Ishikawa (cell line): ENCODE results near the gene MEGF11.

ENCODE experiments used
- CEBPB ChIP-seq: IDR thresholded peaks from 2 replicates; pipeline ENCODE4 v1.6.1; 2012
- CREB1 ChIP-seq: IDR thresholded peaks from 2 replicates; pipeline ENCODE4 v1.6.1; 2012; ENCODE audit warnings: low read depth
- EGR1 ChIP-seq: IDR thresholded peaks from 2 replicates; pipeline ENCODE4 v1.6.1; 2012
- EP300 ChIP-seq: IDR thresholded peaks from 2 replicates; pipeline ENCODE4 v1.6.1; 2012; ENCODE audit warnings: borderline replicate concordance
- FOXM1 ChIP-seq: IDR thresholded peaks from 2 replicates; pipeline ENCODE4 v1.6.1; 2012; ENCODE audit warnings: low read depth, borderline replicate concordance
- NFIC ChIP-seq: IDR thresholded peaks from 2 replicates; pipeline ENCODE4 v1.6.1; 2012
- RAD21 ChIP-seq: IDR thresholded peaks from 2 replicates; pipeline ENCODE4 v1.6.1; 2012; ENCODE audit warnings: low read depth
- TAF1 ChIP-seq: IDR thresholded peaks from 2 replicates; pipeline ENCODE4 v1.6.1; 2012; ENCODE audit warnings: low read depth, mild to moderate bottlenecking
- TCF12 ChIP-seq: IDR thresholded peaks from 2 replicates; pipeline ENCODE4 v1.6.1; 2012; ENCODE audit warnings: low read depth
- TEAD4 ChIP-seq: IDR thresholded peaks from 2 replicates; pipeline ENCODE4 v1.6.1; 2012
- YY1 ChIP-seq: IDR thresholded peaks from 2 replicates; pipeline ENCODE4 v1.6.1; 2012; ENCODE audit warnings: low read depth
- ZBTB7A ChIP-seq: IDR thresholded peaks from 2 replicates; pipeline ENCODE4 v1.6.1; 2012; ENCODE audit warnings: low read depth
- TF ChIP-seq, protein P1 (sequence below): IDR thresholded peaks from 2 replicates; pipeline ENCODE4 v1.6.1; 2012
- TF ChIP-seq, protein P2 (sequence below): IDR thresholded peaks from 2 replicates; pipeline ENCODE4 v1.6.1; 2012
- TF ChIP-seq, protein P3 (sequence below): IDR thresholded peaks from 2 replicates; pipeline ENCODE4 v1.6.1; 2012; ENCODE audit warnings: low read depth, mild to moderate bottlenecking

The MEGF11 gene

DNA sequence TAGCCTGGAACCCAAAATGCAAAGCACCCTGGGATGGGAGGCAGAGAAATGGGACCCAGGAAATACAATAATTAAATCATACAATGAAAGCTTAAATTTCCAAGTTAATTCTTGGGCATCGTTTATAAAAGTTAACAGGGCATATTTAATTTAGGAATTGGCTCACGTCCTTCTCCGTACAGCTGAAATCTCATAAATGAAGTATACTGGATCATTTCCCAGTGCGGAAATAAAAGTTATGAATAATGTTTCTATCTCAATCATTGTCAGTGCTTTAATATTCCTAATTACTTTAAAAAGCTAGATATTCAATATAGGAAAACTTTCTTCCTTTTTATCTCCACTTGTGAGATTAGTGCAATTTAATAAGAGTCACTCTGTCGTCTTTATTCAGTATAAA, 164.0 kb downstream of the MEGF11 start:
- no peak for TF ChIP-seq TEAD4
- TF ChIP-seq FOXM1, result no peak
- TF ChIP-seq RAD21, result no peak
- TF ChIP-seq TCF12, result no peak

DNA sequence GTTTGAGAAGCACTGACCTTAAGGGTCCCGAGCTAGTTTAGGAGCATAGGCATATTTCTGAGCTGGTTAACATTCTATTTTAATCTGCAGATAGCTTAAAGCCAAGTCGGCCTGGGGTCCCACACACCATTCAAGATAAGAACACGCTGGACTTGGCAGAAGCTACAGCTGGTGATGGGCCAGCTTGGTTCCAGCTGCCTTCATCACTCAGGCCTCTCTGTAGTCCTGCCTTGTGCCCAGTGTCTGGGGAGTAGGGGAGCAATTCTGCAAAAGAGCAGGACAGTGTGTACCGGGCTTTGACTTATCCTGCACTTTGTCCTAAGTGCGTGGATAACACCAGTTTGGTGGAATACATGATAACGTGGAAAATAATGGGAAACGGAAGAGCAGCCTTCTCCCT, 164.5 kb downstream of the MEGF11 start:
- TF ChIP-seq, protein P1, sequence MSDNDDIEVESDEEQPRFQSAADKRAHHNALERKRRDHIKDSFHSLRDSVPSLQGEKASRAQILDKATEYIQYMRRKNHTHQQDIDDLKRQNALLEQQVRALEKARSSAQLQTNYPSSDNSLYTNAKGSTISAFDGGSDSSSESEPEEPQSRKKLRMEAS, result no peak
- no peak for TF ChIP-seq RAD21

DNA sequence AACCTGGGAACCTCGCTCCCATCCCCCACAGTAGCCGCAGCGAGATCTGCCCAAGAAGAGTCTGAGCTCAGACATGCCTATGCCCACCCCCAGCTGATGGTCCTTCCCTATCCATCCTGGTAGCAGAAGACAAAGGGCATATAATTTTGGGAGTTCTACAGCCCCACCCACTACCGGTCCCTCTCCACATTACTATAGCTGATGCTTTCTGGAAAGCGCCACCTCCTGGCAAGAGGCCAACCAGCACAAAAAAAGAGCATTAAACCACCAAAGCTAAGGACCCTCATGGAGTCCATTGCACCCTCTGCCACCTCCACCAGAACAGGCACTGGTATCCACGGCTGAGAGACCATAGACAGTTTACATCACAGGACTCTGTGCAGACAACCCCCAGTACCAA, 168.4 kb downstream of the MEGF11 start:
- TF ChIP-seq EGR1, result no peak
- no peak for TF ChIP-seq FOXM1
- TF ChIP-seq, protein P1, result no peak
- TF ChIP-seq TEAD4, result no peak
- no peak for TF ChIP-seq RAD21
- TF ChIP-seq NFIC, result no peak
- TF ChIP-seq, protein P2, sequence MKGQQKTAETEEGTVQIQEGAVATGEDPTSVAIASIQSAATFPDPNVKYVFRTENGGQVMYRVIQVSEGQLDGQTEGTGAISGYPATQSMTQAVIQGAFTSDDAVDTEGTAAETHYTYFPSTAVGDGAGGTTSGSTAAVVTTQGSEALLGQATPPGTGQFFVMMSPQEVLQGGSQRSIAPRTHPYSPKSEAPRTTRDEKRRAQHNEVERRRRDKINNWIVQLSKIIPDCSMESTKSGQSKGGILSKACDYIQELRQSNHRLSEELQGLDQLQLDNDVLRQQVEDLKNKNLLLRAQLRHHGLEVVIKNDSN, result no peak
- TF ChIP-seq ZBTB7A, result no peak
- no peak for TF ChIP-seq CEBPB
- TF ChIP-seq, protein P3, sequence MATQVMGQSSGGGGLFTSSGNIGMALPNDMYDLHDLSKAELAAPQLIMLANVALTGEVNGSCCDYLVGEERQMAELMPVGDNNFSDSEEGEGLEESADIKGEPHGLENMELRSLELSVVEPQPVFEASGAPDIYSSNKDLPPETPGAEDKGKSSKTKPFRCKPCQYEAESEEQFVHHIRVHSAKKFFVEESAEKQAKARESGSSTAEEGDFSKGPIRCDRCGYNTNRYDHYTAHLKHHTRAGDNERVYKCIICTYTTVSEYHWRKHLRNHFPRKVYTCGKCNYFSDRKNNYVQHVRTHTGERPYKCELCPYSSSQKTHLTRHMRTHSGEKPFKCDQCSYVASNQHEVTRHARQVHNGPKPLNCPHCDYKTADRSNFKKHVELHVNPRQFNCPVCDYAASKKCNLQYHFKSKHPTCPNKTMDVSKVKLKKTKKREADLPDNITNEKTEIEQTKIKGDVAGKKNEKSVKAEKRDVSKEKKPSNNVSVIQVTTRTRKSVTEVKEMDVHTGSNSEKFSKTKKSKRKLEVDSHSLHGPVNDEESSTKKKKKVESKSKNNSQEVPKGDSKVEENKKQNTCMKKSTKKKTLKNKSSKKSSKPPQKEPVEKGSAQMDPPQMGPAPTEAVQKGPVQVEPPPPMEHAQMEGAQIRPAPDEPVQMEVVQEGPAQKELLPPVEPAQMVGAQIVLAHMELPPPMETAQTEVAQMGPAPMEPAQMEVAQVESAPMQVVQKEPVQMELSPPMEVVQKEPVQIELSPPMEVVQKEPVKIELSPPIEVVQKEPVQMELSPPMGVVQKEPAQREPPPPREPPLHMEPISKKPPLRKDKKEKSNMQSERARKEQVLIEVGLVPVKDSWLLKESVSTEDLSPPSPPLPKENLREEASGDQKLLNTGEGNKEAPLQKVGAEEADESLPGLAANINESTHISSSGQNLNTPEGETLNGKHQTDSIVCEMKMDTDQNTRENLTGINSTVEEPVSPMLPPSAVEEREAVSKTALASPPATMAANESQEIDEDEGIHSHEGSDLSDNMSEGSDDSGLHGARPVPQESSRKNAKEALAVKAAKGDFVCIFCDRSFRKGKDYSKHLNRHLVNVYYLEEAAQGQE, result no peak
- no peak for TF ChIP-seq TCF12
- no peak for TF ChIP-seq CREB1
- TF ChIP-seq EP300, result no peak
- TF ChIP-seq TAF1, result no peak
- no peak for TF ChIP-seq YY1

DNA sequence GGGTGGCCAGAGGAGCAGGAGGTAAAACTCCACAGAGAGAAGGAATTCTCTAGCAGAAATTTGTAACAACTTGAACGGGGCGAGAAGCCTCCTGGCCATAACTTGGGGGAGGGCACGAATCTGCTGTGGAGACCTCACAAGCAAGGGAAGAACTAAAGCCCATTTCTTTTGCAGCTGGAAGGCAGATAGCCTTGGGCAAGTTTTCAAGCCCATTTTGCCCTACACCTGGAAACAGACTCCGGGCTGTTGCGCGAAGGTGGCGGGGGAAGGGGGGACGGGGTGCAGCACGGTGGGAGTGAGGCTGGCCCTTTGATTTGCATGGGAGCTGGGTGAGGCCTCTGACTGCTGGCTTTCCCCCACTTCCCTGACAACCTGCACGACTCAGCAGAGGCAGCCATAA, 168.8 kb downstream of the MEGF11 start:
- TF ChIP-seq EGR1 (no peak), ZBTB7A (no peak), TEAD4 (no peak)
- TF ChIP-seq, protein P1, result no peak
- TF ChIP-seq, protein P2, result no peak

DNA sequence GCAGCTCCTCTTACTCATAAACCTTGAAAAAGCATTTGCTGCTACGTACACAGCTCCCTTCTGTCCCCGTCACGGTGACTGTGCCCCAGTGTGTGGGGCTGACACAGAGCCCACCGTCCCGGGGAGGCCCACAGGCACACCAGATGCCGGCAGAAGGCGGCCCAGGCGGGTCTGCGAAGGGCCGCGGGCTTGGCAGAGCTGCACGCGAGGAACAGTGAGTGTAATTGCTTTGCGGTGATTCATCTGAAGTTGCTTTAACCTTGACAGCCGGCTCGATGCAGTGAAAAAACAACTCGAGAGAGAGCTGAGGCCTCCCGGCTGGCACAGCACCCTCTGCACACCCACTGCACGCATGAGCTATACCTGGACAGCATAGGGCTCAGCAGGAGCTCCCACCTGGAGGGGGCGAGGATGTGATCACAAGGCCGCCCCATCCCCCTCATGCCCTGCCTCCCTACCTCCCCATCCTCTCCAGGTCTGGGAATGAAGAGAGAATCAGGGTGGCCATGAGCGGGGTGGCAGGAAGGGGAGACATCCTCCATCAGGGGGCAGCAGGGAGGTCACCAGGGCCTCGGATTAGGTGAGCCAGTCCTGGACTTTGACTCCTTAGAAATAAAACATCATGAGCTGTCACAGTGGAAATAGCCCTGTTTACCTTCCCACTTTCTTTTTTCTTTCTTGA, 172.7 kb downstream of the MEGF11 start:
- TF ChIP-seq TAF1, result no peak
- no peak for TF ChIP-seq TCF12
- TF ChIP-seq EP300, result no peak
- no peak for TF ChIP-seq CEBPB
- TF ChIP-seq, protein P1, result no peak
- no peak for TF ChIP-seq NFIC
- TF ChIP-seq YY1, result no peak
- no peak for TF ChIP-seq RAD21
- no peak for TF ChIP-seq FOXM1

DNA sequence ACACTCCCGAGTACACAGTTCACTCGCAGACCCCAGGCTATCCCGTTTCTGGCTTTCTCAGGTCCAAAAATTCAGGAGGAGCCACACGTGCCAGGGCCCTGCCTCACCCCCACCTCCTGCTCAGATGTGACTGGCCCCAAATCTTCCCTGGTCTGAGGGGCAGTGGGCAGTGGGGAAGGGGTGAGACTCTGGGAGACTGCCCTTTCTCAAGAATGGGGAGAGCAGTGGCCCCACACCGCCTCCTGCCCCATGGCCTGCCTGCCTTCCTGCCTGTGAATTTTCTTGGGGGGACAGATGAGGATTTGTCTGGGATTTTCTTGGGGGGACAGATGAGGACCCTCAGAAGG, 174.6 kb downstream of the MEGF11 start:
- no peak for TF ChIP-seq CEBPB
- no peak for TF ChIP-seq EP300
- no peak for TF ChIP-seq YY1
- TF ChIP-seq ZBTB7A, result no peak
- TF ChIP-seq EGR1, result no peak
- no peak for TF ChIP-seq TCF12
- no peak for TF ChIP-seq RAD21
- TF ChIP-seq FOXM1, result no peak
- TF ChIP-seq CREB1, result no peak

DNA sequence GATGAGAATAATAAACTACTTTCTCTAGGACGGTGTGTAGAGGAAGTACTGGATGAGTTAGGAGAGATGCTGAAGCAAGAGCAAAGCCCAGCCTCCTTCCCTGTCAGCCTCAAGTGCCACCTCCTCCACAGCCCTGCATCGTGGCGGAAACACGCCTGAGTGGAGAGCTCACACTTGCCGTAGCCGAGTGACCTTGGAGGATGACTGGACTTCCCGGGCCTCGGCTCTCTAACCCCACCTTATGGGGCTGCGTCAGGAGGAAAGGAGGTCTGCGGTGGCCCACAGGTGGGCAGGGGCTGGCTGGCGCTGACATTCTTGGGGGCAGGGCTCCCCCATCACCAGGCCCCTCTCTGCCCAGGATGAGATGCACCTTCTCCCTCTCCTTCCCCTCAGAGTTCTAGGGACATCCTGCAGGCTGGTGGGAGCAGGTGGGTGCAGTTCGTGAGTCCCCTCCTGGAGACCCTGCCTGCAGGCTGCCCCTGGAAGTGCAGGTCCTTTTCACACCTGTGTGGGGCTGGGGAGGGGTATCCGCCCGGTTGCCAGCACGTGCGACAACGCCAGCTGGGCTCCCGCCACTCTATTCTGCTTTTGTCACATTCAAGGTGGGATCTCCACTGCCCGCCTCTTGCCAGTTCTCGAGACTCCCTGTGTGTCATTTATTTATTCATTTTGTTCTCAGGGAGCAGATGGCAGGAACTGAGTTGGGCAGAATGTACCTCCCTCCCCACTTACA, 175.2 kb downstream of the MEGF11 start:
- no peak for TF ChIP-seq CEBPB
- TF ChIP-seq YY1, result no peak
- TF ChIP-seq EP300, result no peak

DNA sequence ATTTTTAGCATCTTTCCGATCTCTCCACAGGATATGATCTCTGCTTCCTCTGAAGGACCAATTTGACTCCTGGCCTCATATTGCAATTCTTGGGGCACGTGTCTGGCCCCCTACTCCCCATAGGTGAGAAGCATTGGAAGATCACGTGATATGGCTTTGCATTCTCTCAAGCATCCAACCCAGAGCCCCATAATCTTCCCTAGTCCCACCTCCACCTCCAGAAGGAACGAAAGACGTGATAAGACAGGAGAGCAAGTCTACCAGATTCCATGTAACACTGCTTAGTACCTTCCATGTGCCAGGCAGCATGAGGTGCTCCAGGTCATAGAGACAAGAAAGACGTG, 176.3 kb downstream of the MEGF11 start:
- no peak for TF ChIP-seq ZBTB7A
- TF ChIP-seq, protein P2, result no peak
- TF ChIP-seq, protein P3, result no peak
- no peak for TF ChIP-seq NFIC
- TF ChIP-seq CREB1, result no peak
- no peak for TF ChIP-seq FOXM1
